H1 (cell line): ENCODE data around the gene CDC42EP3. TPM values are rescaled to one million over a fixed set of nuclear protein-coding genes. Genes with fewer than 3 reads are reported as not detected.

Source experiments
- CTCF ChIA-PET: fragments of 300-600 bp; sonication (Branson Sonifier 250); formaldehyde crosslinking; loops from one replicate; lab custom pipeline; 2021; ENCODE audit not compliant: partially characterized antibody; lab: Charles Lee
- POLR2A ChIA-PET: fragments of 300-600 bp; sonication (Branson Sonifier 250); formaldehyde crosslinking; loops from one replicate; lab custom pipeline; 2021; ENCODE audit warnings: inconsistent platforms; ENCODE audit not compliant: partially characterized antibody; lab: Charles Lee
- DNase-seq, 2 experiments: peaks; one replicate each; pipeline versions ENCODE4 v3.0.0 to v3.0.0-alpha.2; 2010 to 2022; ENCODE audit warnings: low spot score in 2 of 2, low read depth in 1 of 2, mixed read lengths in 1 of 2
- FAIRE-seq: peaks from 2 replicates; lab custom pipeline; 2011; peaks lifted over from hg19 to GRCh38; lab: Jason Lieb, UNC
- H2AFZ ChIP-seq: 2 replicates; pipeline ENCODE4 v1.8.1; 2012; ENCODE audit warnings: low read length, inconsistent platforms
- H2AK5ac ChIP-seq: 2 replicates; pipeline ENCODE4 v1.6.1; 2013; ENCODE audit warnings: low read depth, low read length
- H2BK120ac ChIP-seq: replicated peaks from 2 replicates; pipeline ENCODE3; 2013; ENCODE audit warnings: low read depth, low read length, inconsistent platforms
- H2BK12ac ChIP-seq: 2 replicates; pipeline ENCODE4 v1.6.1; 2013; ENCODE audit warnings: low read depth, low read length
- H2BK15ac ChIP-seq: 2 replicates; pipeline ENCODE4 v1.6.1; 2013; ENCODE audit warnings: low read length
- H2BK20ac ChIP-seq: 2 replicates; pipeline ENCODE4 v1.6.1; 2013; ENCODE audit warnings: low read length
- H2BK5ac ChIP-seq: 2 replicates; pipeline ENCODE4 v1.6.1; 2013; ENCODE audit warnings: low read depth, low read length
- H3K14ac ChIP-seq: 2 replicates; pipeline ENCODE4 v1.6.1; 2013; ENCODE audit warnings: inconsistent platforms; ENCODE audit not compliant: insufficient read length
- H3K18ac ChIP-seq: 2 replicates; pipeline ENCODE4 v1.6.1; 2013; ENCODE audit warnings: low read length; ENCODE audit errors: extremely low read depth
- H3K23ac ChIP-seq: 2 replicates; pipeline ENCODE4 v1.6.1; 2013; ENCODE audit warnings: inconsistent platforms; ENCODE audit not compliant: insufficient read length
- H3K23me2 ChIP-seq: 2 replicates; pipeline ENCODE4 v1.6.1; 2013; ENCODE audit warnings: low read depth, low read length
- H3K27ac ChIP-seq: 2 replicates; pipeline ENCODE4 v1.6.1; 2011; ENCODE audit warnings: low read depth, low read length, inconsistent platforms
- H3K27me3 ChIP-seq, 4 experiments: replicated peaks in 1 of 4; 1 replicate in 1 of 4; 2 replicates in 3 of 4; pipeline versions ENCODE4 v1.6.1 to v1.8.1; 2011 to 2013; ENCODE audit warnings: low read length in 3 of 4, mild to moderate bottlenecking in 3 of 4, inconsistent platforms in 2 of 4, mixed read lengths in 2 of 4, moderate library complexity in 1 of 4; ENCODE audit not compliant: control insufficient read depth in 3 of 4, insufficient read depth in 3 of 4; ENCODE audit errors: extremely low read depth in 1 of 4
- H3K36me3 ChIP-seq, 4 experiments: 2 replicates each; pipeline versions ENCODE4 v1.6.1 to v1.8.1; 2011 to 2013; ENCODE audit warnings: mild to moderate bottlenecking in 4 of 4, low read length in 3 of 4, moderate library complexity in 2 of 4, control low read depth in 1 of 4, inconsistent platforms in 1 of 4; ENCODE audit not compliant: insufficient read depth in 4 of 4, control insufficient read depth in 2 of 4
- H3K4ac ChIP-seq: replicated peaks from 2 replicates; pipeline ENCODE3; 2013; ENCODE audit warnings: low read length, low read depth, mixed read lengths, inconsistent platforms; ENCODE audit not compliant: insufficient read length
- H3K4me1 ChIP-seq, 4 experiments: replicated peaks in 1 of 4; 1 replicate in 1 of 4; 2 replicates in 3 of 4; pipeline versions ENCODE4 v1.6.1 to v1.8.1; 2011 to 2013; ENCODE audit warnings: low read length in 3 of 4, inconsistent platforms in 2 of 4, mixed read lengths in 1 of 4; ENCODE audit not compliant: insufficient read depth in 4 of 4, control insufficient read depth in 3 of 4
- H3K4me2 ChIP-seq, 2 experiments: 2 replicates each; pipeline versions ENCODE4 v1.6.1 to v1.8.1; 2011 to 2013; ENCODE audit warnings: low read depth in 2 of 2, low read length in 2 of 2, control low read depth in 1 of 2, inconsistent platforms in 1 of 2, mild to moderate bottlenecking in 1 of 2; ENCODE audit not compliant: insufficient read depth in 1 of 2
- H3K4me3 ChIP-seq, 4 experiments: fragments of 200-600, 300-600 bp in 1 of 4; sonication (generic), shearing (Covaris generic), sonication (Bioruptor Twin) in 1 of 4; 2 replicates each; pipeline versions ENCODE4 v1.5.1 to v1.8.1; 2011 to 2016; ENCODE audit warnings: low read length in 4 of 4, low read depth in 3 of 4, control low read depth in 2 of 4, inconsistent platforms in 2 of 4, mild to moderate bottlenecking in 2 of 4, mixed read lengths in 1 of 4, moderate library complexity in 1 of 4; ENCODE audit not compliant: insufficient read depth in 2 of 4; ENCODE audit errors: extremely low read depth in 1 of 4
- H3K56ac ChIP-seq: replicated peaks from 2 replicates; pipeline ENCODE3; 2013; ENCODE audit warnings: low read depth, mild to moderate bottlenecking, mixed read lengths, low read length, inconsistent platforms; ENCODE audit not compliant: insufficient read length
- H3K79me1 ChIP-seq: 2 replicates; pipeline ENCODE4 v1.6.1; 2013; ENCODE audit warnings: low read depth, low read length, control low read depth
- H3K79me2 ChIP-seq, 2 experiments: 2 replicates each; pipeline versions ENCODE4 v1.6.1 to v1.8.1; 2012 to 2013; ENCODE audit warnings: low read length in 2 of 2, mild to moderate bottlenecking in 2 of 2, inconsistent platforms in 1 of 2; ENCODE audit not compliant: insufficient read depth in 2 of 2, control insufficient read depth in 1 of 2
- H3K9ac ChIP-seq, 4 experiments: replicated peaks in 1 of 4; 1 replicate in 1 of 4; 2 replicates in 3 of 4; pipeline versions ENCODE4 v1.6.1 to v1.8.1; 2011 to 2013; ENCODE audit warnings: low read depth in 3 of 4, low read length in 3 of 4, control low read depth in 2 of 4, mild to moderate bottlenecking in 2 of 4, moderate library complexity in 2 of 4, inconsistent platforms in 1 of 4; ENCODE audit errors: extremely low read depth in 1 of 4
- H3K9me3 ChIP-seq, 2 experiments: 2 replicates each; pipeline versions ENCODE4 v1.6.1 to v1.8.1; 2012 to 2013; ENCODE audit warnings: mild to moderate bottlenecking in 2 of 2, moderate library complexity in 2 of 2, control low read depth in 1 of 2, inconsistent platforms in 1 of 2, low read depth in 1 of 2, low read length in 1 of 2, mixed read lengths in 1 of 2; ENCODE audit not compliant: insufficient read depth in 2 of 2
- H4K20me1 ChIP-seq, 2 experiments: replicated peaks in 1 of 2; 2 replicates each; pipeline versions ENCODE3 to v1.8.1; 2011 to 2013; ENCODE audit warnings: inconsistent platforms in 2 of 2, low read length in 2 of 2, mild to moderate bottlenecking in 1 of 2; ENCODE audit not compliant: insufficient read depth in 2 of 2, control insufficient read depth in 1 of 2
- H4K5ac ChIP-seq: 2 replicates; pipeline ENCODE4 v1.6.1; 2013; ENCODE audit warnings: low read length, low read depth, mixed read lengths, inconsistent platforms; ENCODE audit not compliant: insufficient read length
- H4K8ac ChIP-seq: 2 replicates; pipeline ENCODE4 v1.8.0; 2013; ENCODE audit warnings: mild to moderate bottlenecking, moderate library complexity, low read length, inconsistent platforms; ENCODE audit not compliant: insufficient read depth; ENCODE audit errors: extremely low read depth
- H4K91ac ChIP-seq: replicated peaks from 2 replicates; pipeline ENCODE3; 2013; ENCODE audit warnings: low read length, mixed read lengths, inconsistent platforms; ENCODE audit not compliant: insufficient read length
- ATF3 ChIP-seq: IDR thresholded peaks from 2 replicates; pipeline ENCODE4 v1.6.1; 2011; ENCODE audit warnings: low read depth, mild to moderate bottlenecking, low read length; ENCODE audit not compliant: insufficient read depth
- EP300 ChIP-seq, 2 experiments: IDR thresholded peaks; 1 replicate in 1 of 2; 2 replicates in 1 of 2; pipeline ENCODE4 v1.6.1; 2011 to 2012; ENCODE audit warnings: low read depth in 2 of 2, low read length in 2 of 2, mild to moderate bottlenecking in 2 of 2, borderline replicate concordance in 1 of 2, inconsistent platforms in 1 of 2, moderate library complexity in 1 of 2
- POLR2AphosphoS5 ChIP-seq: IDR thresholded peaks from 2 replicates; pipeline ENCODE4 v1.6.1; 2011; ENCODE audit warnings: low read depth, low read length
- RBBP5 ChIP-seq: IDR thresholded peaks from 2 replicates; pipeline ENCODE4 v1.7.1; 2012; ENCODE audit warnings: low read depth, mild to moderate bottlenecking, inconsistent platforms, low read length, moderate library complexity, borderline replicate concordance
- RFX5 ChIP-seq: IDR thresholded peaks from 2 replicates; pipeline ENCODE4 v1.6.1; 2011; ENCODE audit warnings: low read depth, low read length, improper control_type of control experiment, borderline replicate concordance
- SIX5 ChIP-seq: IDR thresholded peaks from 2 replicates; pipeline ENCODE4 v1.6.1; 2011; ENCODE audit warnings: mild to moderate bottlenecking, low read depth, low read length
- SP1 ChIP-seq: IDR thresholded peaks from 2 replicates; pipeline ENCODE4 v1.6.1; 2011; ENCODE audit warnings: low read depth, low read length
- TAF1 ChIP-seq: IDR thresholded peaks from 2 replicates; pipeline ENCODE4 v1.6.1; 2011; ENCODE audit warnings: mild to moderate bottlenecking, low read depth, low read length
- WGBS, 2 experiments: shearing (Covaris generic) in 1 of 2; methylation state at CpG; one replicate each; pipeline versions ENCODE4 v1.1.6 to v1.1.7; 2013 to 2015; ENCODE audit warnings: low lambda C conversion rate in 2 of 2, mixed read lengths in 2 of 2, inconsistent platforms in 1 of 2, low coverage in 1 of 2, missing lambda C conversion rate in 1 of 2; ENCODE audit not compliant: insufficient replicate concordance in 2 of 2, insufficient coverage in 1 of 2, insufficient read length in 1 of 2; ENCODE audit errors: extremely low coverage in 1 of 2, missing lambda C conversion rate in 1 of 2; 5-methylcytosine and 5-hydroxymethylcytosine counted together
- polyA plus RNA-seq, 7 experiments: library from polyadenylated mRNA; depleted of rRNA in 3 of 7; stranded (reverse) in 5 of 7; unstranded in 2 of 7; fragments of >200 nt in 5 of 7; fragments of 200-250 nt in 2 of 7; gene quantifications; 1 replicate in 5 of 7; 2 replicates in 1 of 7; 4 replicates in 1 of 7; pipeline versions ENCODE4 v1.2.1 to v1.2.3, GENCODE V29; 2011 to 2013; ENCODE audit warnings: missing spikeins in 2 of 7, mixed read lengths in 2 of 7
- total RNA-seq: library from RNA; stranded (reverse); fragmentation: NEBNext Ultra II Directional; extraction: Animal tissue kit (Norgen Biotek cat#: 25700); gene quantifications from 2 replicates; pipeline ENCODE4 v1.2.1, GENCODE V29; 2021
- TF ChIP-seq, protein P1 (sequence below): IDR thresholded peaks from 2 replicates; pipeline ENCODE4 v1.6.1; 2011; ENCODE audit warnings: low read length, improper control_type of control experiment
- TF ChIP-seq, protein P2 (sequence below): IDR thresholded peaks from 2 replicates; pipeline ENCODE4 v1.6.1; 2012; ENCODE audit warnings: inconsistent platforms

Gene CDC42EP3
- total and polyA plus RNA-seq, 2 of the 8 experiments (the other 6 are each of a cell fraction or from before 2014, with no cell fraction given), result 18.4 to 24.7 TPM

DNA sequence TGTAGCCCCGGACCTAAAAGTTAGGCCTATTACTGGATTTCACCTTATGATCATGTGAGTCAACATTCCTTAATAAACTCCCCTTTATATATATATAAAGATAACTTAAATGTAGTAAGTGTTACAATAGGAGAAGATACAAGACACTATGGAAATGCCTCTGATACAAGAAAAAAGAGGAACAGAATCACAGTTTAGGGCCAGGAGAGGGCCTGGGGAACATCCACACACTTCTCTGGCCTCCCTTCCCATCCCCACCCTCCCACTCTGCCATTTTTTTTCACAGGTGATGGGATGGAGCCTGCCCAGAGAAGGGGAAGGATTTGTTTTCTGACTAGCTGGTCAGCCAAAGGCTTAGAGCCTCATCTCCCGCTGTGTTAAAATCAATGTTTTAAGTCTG is 6.4 kb downstream of the CDC42EP3 start:
- no peak overlapping the region for H4K8ac ChIP-seq
- H3K36me3 ChIP-seq, result 0 out of 8 replicates have a peak, but pooled peaks cover 0 to 3% (median 0%) of the 10 kb centered on the region in 4 experiments
- POLR2A ChIA-PET, result interaction anchor here (2.2 kb wide), 1 partner anchor 11 kb away, joined by 7 read pairs; no protein-coding TSS in a partner anchor

More for the DNA sequence above, 6.4 kb downstream of the CDC42EP3 start:
- no peak overlapping the region for H2AK5ac ChIP-seq
- no peak overlapping the region for H3K4ac ChIP-seq
- peaks cover 0 to 5% (median 1%) of the 10 kb centered on the region in 4 experiments; a peak in 2 of 7 replicates for H3K4me1 ChIP-seq
- H4K5ac ChIP-seq, result no peak overlapping the region
- H2BK20ac ChIP-seq, result no peak overlapping the region
- no peak overlapping the region for H3K4me3 ChIP-seq
- WGBS, 2 experiments, result 89% methylated on average over 2 of the region's 2 CpGs; no CpG with 5 or more reads in 1 of the 2 experiments
- H3K27ac ChIP-seq, result no peak overlapping the region
- peaks cover 0 to 15% of the 10 kb centered on the region in 2 experiments for H4K20me1 ChIP-seq
- H2BK12ac ChIP-seq, result no peak overlapping the region
- H3K9me3 ChIP-seq, result no peaks in the 10 kb centered on the region
- no peak overlapping the region for H4K91ac ChIP-seq
- H2BK15ac ChIP-seq, result no peak overlapping the region
- no peaks in the 10 kb centered on the region for H3K23me2 ChIP-seq
- H3K14ac ChIP-seq, result no peak overlapping the region
- no peak overlapping the region for H2BK5ac ChIP-seq
- no peak overlapping the region for H2AFZ ChIP-seq
- H3K79me2 ChIP-seq, result peaks cover 8 to 95% of the 10 kb centered on the region in 2 experiments
- DNase-seq (no peak), FAIRE-seq (no peak)
- no peaks in the 10 kb centered on the region; the same call in 1 of the 2 replicates for H3K79me1 ChIP-seq
- H2BK120ac ChIP-seq, result no peak overlapping the region
- H3K4me2 ChIP-seq, result no peak overlapping the region
- no peak overlapping the region for H3K56ac ChIP-seq
- no peak overlapping the region for H3K23ac ChIP-seq
- H3K18ac ChIP-seq, result no peak overlapping the region
- TF ChIP-seq SP1 (no peak), POLR2AphosphoS5 (no peak), RBBP5 (no peak), EP300 (IDR thresholded peaks at IDR 0.05; ENCODE audit: borderline replicate concordance in 1 of 2, low read depth in 2 of 2, low read length in 2 of 2) (no peak), ATF3 (no peak), SIX5 (no peak), TAF1 (no peak), RFX5 (no peak)
- TF ChIP-seq, protein P1, sequence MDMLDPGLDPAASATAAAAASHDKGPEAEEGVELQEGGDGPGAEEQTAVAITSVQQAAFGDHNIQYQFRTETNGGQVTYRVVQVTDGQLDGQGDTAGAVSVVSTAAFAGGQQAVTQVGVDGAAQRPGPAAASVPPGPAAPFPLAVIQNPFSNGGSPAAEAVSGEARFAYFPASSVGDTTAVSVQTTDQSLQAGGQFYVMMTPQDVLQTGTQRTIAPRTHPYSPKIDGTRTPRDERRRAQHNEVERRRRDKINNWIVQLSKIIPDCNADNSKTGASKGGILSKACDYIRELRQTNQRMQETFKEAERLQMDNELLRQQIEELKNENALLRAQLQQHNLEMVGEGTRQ, result no peak
- TF ChIP-seq, protein P2, sequence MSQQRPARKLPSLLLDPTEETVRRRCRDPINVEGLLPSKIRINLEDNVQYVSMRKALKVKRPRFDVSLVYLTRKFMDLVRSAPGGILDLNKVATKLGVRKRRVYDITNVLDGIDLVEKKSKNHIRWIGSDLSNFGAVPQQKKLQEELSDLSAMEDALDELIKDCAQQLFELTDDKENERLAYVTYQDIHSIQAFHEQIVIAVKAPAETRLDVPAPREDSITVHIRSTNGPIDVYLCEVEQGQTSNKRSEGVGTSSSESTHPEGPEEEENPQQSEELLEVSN, result no peak
- no peaks in the 10 kb centered on the region for H3K27me3 ChIP-seq
- no peak overlapping the region for H3K9ac ChIP-seq
- CTCF ChIA-PET, result no interaction called here
